SH-SY5Y (cell line): ENCODE data around the gene USP24.

Source experiments
- GATA2 ChIP-seq: IDR thresholded peaks from 2 replicates; pipeline ENCODE4 v1.6.1; 2011; ENCODE audit warnings: mild to moderate bottlenecking, low read depth, low read length
- GATA3 ChIP-seq: IDR thresholded peaks from 2 replicates; pipeline ENCODE4 v1.6.1; 2011; ENCODE audit warnings: low read depth, mild to moderate bottlenecking, low read length, moderate library complexity

- no peak for TF ChIP-seq GATA2
- no peak for TF ChIP-seq GATA3
Observed at GRCh38 chr1:55062801-55063576, 152.2 kb downstream of the USP24 start.
